Heart left ventricle (tissue), 13 donors: ENCODE results near the gene SMCHD1.

ENCODE experiments used
- CTCF ChIP-seq, 12 donors: fragments of 200-600 bp; sonication (generic) in 4 of 12; IDR thresholded peaks; one replicate each; pipeline versions ENCODE4 v1.5.0 to v1.8.0; 2018 to 2022; ENCODE audit warnings: antibody characterized with exemption in 12 of 12, mild to moderate bottlenecking in 5 of 12
- POLR2A ChIP-seq, 2 donors: fragments of 450-650 bp; IDR thresholded peaks; one replicate each; pipeline ENCODE4 v1.6.1; 2017; ENCODE audit warnings: antibody characterized with exemption in 2 of 2, mild to moderate bottlenecking in 2 of 2, moderate library complexity in 2 of 2
- donor health status: ischemic (EF 13 %, LVEDD 7.1; RV severe dilation, severe dysfunction).
- donor health status: DM: no; HTN: yes; CAD: no.
- donor health status: DM: no; HTN: no; CAD: no.
- donor health status: ischemic (EF 25% LVEDD 6.9; RV normal size, moderate dysfunction).
- donor health status: ischemic (EF 25% LVEDD 5.7; RV mildly dilated, moderate dysfunction).
- donor health status: ischemic (EF 35%, LVEDD 5.7; RV mildly dilated, moderate dysfunction).
- donor health status: nonischemic (EF 11% LVEDD 7.7; RV severe dilation, severe dysfunction).
- donor health status: DM: yes; HTN: yes; CAD: no.
- donor health status: PGD.
- donor health status: ischemic (EF 29% LVEDD 5.4; RV normal size, mild dysfunction).
- donor health status: nonischemic (EF 23%, LVEDD 6.1; RV moderate dilation, normal function).

- no peak for TF ChIP-seq CTCF (IDR thresholded peaks at IDR 0.05)
- TF ChIP-seq POLR2A (IDR thresholded peaks at IDR 0.05): no peak
Observed at GRCh38 chr18:2777241-2777640, 121.7 kb downstream of the SMCHD1 start.
